Measurements from ENCODE around the gene IGF1R.

IGF1R gene

DNA sequence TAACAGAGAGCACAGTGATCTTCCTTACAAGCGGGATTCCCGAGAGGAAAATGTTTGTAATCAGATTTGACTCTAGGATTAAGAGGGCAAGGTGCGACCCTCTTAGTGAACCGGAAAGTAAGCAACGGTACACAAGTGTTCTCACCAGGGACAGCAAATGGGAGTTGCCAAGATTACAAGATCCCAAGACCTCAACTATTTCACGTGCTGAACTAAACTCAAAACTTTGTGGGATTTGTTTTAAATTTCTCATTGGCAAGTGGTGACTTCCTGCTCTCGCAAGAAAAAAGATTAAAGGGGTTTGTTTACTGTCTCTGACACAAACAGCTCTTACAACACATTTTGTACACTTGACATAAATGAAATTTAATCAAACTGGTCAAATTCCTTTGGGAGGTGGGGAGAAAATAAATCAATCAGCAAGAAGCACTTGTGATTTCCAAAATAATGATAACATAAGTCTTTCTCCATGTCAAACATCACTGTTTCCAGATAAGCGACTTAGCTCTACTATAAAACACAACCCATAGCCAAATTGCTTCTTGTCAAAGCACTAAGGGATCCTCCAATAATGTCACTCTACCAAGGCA is 361.5 kb downstream of the IGF1R start:
- DNase-seq (ENCODE audit: insufficient read length, low spot score) (no peak), FAIRE-seq (no peak)

- FAIRE-seq: no peak
Observed at GRCh38 chr15:99010768-99011167, 362.4 kb downstream of the IGF1R start.

More at GRCh38 chr15:99010768-99011167, 362.4 kb downstream of the IGF1R start:
- DNase-seq (ENCODE audit: insufficient read length, low spot score): no peak
